ENCODE results near the gene PAX2. TPM values are rescaled to one million over a fixed set of nuclear protein-coding genes. Genes with fewer than 3 reads are reported as not detected.

PAX2 gene
- total and polyA plus RNA-seq, 7 experiments from 2014 or later, result not detected

DNA sequence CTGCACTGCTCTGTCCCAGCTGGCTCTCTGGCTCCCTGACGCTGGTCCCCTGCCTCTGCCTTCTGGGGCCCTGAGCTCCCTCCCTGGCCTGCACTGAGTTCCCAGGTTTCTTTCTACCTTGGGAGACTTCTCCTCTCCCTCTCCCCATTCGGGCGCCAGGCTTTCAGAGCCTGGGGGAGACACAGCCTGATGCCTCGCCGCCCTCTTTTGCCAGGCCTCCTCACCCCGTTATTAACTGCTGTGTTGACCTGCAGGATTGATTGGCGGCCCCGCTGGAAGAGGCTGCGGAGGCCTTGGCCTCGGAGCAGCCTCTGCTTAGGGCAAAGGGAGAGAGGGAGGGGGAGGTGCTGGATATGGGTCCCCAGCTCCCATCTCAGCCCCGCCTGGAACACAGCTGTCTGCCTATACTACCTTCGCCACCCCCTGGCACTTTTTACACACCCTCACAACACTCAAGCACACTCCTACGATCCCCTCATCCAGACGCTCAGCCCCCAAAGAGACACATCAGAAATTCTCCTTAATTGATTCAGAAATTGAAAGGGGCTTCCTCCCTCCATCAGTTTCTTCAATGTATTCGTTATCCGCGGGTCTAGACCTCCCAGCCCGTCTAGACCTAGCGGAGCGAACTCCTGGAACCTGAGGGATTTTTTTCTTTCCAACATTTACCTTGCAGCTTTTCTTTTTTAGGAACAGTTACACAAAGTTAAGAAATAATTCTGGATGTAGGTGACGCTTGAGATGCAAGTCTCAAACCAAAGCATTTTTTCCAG is 7.1 kb upstream of the PAX2 start:
- peaks cover 13 to 42% (median 32%) of the 10 kb centered on the region in 7 donors for H3K4me1 Mint-ChIP-seq
- H3K27ac Mint-ChIP-seq, result peak overlapping the region in 2 of 9 donors; percentile 9 to 36

GRCh38 chr10:100739517-100740368 is 5.6 kb upstream of the PAX2 start:
- ATAC-seq (no peak), DNase-seq (no peak)
- H3K27ac Mint-ChIP-seq, result peak overlapping the region in 1 of 9 donors; percentile 58
- Histone ChIP-seq H3K9me3 (ENCODE audit: control insufficient read depth in 2 of 3, low read length in 3 of 3) (no peaks in the 10 kb centered on the region), H3K4me1 (ENCODE audit: control insufficient read depth in 2 of 2, insufficient read depth in 2 of 2, low read length in 2 of 2) (peaks cover 0 to 17% of the 10 kb centered on the region in 2 donors), H3K27ac (ENCODE audit: low read depth, low read length) (no peak overlapping the region), H3K36me3 (ENCODE audit: control insufficient read depth in 2 of 3, insufficient read depth in 3 of 3, low read length in 3 of 3) (no peaks in the 10 kb centered on the region), H3K27me3 (ENCODE audit: control insufficient read depth in 2 of 2, insufficient read depth in 2 of 2, low read length in 2 of 2) (peaks cover 10 to 35% of the 10 kb centered on the region in 2 donors), H3K4me3 (ENCODE audit: low read length) (no peak overlapping the region)
- peaks cover 26 to 52% (median 40%) of the 10 kb centered on the region in 7 donors for H3K4me1 Mint-ChIP-seq
- H3K9me3 Mint-ChIP-seq, result peaks cover 0 to 2% (median 0%) of the 10 kb centered on the region in 11 donors
- ChIA-PET POLR2A (no interaction called here), CTCF (no interaction called here)
- peak overlapping the region in 3 of 10 donors; percentile 18 to 39 (median 21) for H3K4me3 Mint-ChIP-seq
- H3K27me3 Mint-ChIP-seq, result peaks cover 76 to 95% (median 80%) of the 10 kb centered on the region in 5 donors
- H3K36me3 Mint-ChIP-seq, result peaks cover 0 to 1% (median 0%) of the 10 kb centered on the region in 5 donors
- intact Hi-C loops (cut with micrococcal nuclease), result loop anchor here (5.0 to 10.0 kb wide), 4 partner anchors 275 to 478 kb away; no protein-coding TSS in a partner anchor

More for the DNA sequence above, 7.1 kb upstream of the PAX2 start:
- ATAC-seq (no peak), DNase-seq (no peak)
- CTCF ChIA-PET, result no interaction called here
- intact Hi-C loops (cut with micrococcal nuclease), result no loop called here
- Histone ChIP-seq H3K4me3 (ENCODE audit: low read length) (peak overlapping the region; percentile 31), H3K27ac (ENCODE audit: low read depth, low read length) (no peak overlapping the region), H3K9me3 (ENCODE audit: control insufficient read depth in 2 of 3, low read length in 3 of 3) (no peaks in the 10 kb centered on the region), H3K27me3 (ENCODE audit: control insufficient read depth in 2 of 2, insufficient read depth in 2 of 2, low read length in 2 of 2) (peaks cover 4 to 34% of the 10 kb centered on the region in 2 donors), H3K36me3 (ENCODE audit: control insufficient read depth in 2 of 3, insufficient read depth in 3 of 3, low read length in 3 of 3) (no peaks in the 10 kb centered on the region), H3K4me1 (ENCODE audit: control insufficient read depth in 2 of 2, insufficient read depth in 2 of 2, low read length in 2 of 2) (peaks cover 4 to 5% of the 10 kb centered on the region in 2 donors)
- Mint-ChIP-seq H3K9me3 (peaks cover 0 to 2% (median 0%) of the 10 kb centered on the region in 11 donors), H3K4me3 (peak overlapping the region; percentile 5 to 86 (median 68)), H3K36me3 (peaks cover 0 to 5% (median 0%) of the 10 kb centered on the region in 5 donors), H3K27me3 (peaks cover 76 to 95% (median 79%) of the 10 kb centered on the region in 5 donors)
- POLR2A ChIA-PET, result no interaction called here

GRCh38 chr10:100740476-100741377 is 4.7 kb upstream of the PAX2 start:
- peak overlapping the region in 2 of 10 donors; percentile 16 to 42 for H3K4me3 Mint-ChIP-seq
- ChIA-PET POLR2A (no interaction called here), CTCF (interaction anchor here (1.1 to 1.9 kb wide), 2 partner anchors 113 to 179 kb away, joined by 4 to 5 read pairs; no protein-coding TSS in a partner anchor)
- DNase-seq, result no peak
- no peak for ATAC-seq
- no peaks in the 10 kb centered on the region for H3K36me3 Mint-ChIP-seq
- H3K27me3 ChIP-seq (ENCODE audit: control insufficient read depth in 2 of 2, insufficient read depth in 2 of 2, low read length in 2 of 2), result peaks cover 10 to 35% of the 10 kb centered on the region in 2 donors
- H3K9me3 Mint-ChIP-seq, result peaks cover 0 to 2% (median 0%) of the 10 kb centered on the region in 11 donors
- no peaks in the 10 kb centered on the region for H3K9me3 ChIP-seq (ENCODE audit: control insufficient read depth in 2 of 3, low read length in 3 of 3)
- no peaks in the 10 kb centered on the region for H3K36me3 ChIP-seq (ENCODE audit: control insufficient read depth in 2 of 3, insufficient read depth in 3 of 3, low read length in 3 of 3)
- intact Hi-C loops (cut with micrococcal nuclease), result loop anchor here (5.0 to 10.0 kb wide), 4 partner anchors 274 to 477 kb away; no protein-coding TSS in a partner anchor
- peaks cover 23 to 52% (median 35%) of the 10 kb centered on the region in 7 donors for H3K4me1 Mint-ChIP-seq
- H3K27ac ChIP-seq (ENCODE audit: low read depth, low read length), result no peak overlapping the region
- peaks cover 71 to 92% (median 75%) of the 10 kb centered on the region in 5 donors for H3K27me3 Mint-ChIP-seq
- peak overlapping the region in 1 of 9 donors; percentile 58 for H3K27ac Mint-ChIP-seq
- peaks cover 0 to 17% of the 10 kb centered on the region in 2 donors for H3K4me1 ChIP-seq (ENCODE audit: control insufficient read depth in 2 of 2, insufficient read depth in 2 of 2, low read length in 2 of 2)
- H3K4me3 ChIP-seq (ENCODE audit: low read length), result no peak overlapping the region

DNA sequence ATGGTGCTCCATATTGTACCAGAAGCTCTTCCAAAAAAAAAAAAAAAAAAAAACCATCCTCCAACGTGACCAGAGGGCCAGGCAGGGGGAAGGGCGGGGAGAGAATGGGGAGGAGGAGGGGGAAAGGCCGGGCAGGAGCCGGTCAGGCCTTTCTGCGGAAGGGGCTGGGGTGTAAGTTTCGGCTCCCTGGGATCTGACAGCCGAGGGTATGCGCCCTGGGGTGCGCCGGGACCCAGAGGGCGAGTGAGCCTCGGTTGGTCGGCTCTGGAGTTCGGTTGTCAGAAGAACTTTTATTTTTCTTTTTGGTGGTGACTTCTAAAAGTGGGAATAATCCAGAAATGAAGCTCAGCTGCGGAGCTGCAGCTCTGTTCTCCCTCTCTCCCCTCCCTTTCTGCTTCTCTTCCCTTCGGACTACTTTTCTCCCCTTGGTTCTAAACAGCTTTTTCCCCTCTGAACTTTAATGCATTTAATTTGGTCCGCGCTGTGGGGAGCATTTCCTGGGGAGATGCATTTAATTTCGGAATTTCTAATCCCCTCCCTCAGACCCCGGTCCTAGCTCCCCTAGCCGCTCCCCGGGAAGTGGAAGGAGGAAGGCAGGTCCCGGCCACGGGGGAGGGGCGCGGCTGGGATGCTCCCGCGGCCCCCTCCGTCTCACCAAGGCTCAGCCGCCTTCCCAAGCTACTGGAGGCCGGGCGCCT is 3.9 kb upstream of the PAX2 start:
- CTCF ChIA-PET, result interaction anchor here (0.6 to 1.9 kb wide), 3 partner anchors 46 to 179 kb away, joined by 3 to 5 read pairs (median 4); no protein-coding TSS in a partner anchor
- peaks cover 10 to 32% of the 10 kb centered on the region in 2 donors for H3K27me3 ChIP-seq (ENCODE audit: control insufficient read depth in 2 of 2, insufficient read depth in 2 of 2, low read length in 2 of 2)

GRCh38 chr10:100742076-100742771 is 3.2 kb upstream of the PAX2 start:
- CTCF ChIA-PET, result interaction anchor here (0.6 to 1.9 kb wide), 3 partner anchors 45 to 180 kb away, joined by 3 to 5 read pairs (median 4); no protein-coding TSS in a partner anchor
- Mint-ChIP-seq H3K27ac (no peak overlapping the region), H3K4me3 (peak overlapping the region in 1 of 10 donors; percentile 27), H3K27me3 (peaks cover 69 to 91% (median 75%) of the 10 kb centered on the region in 5 donors), H3K36me3 (no peaks in the 10 kb centered on the region), H3K4me1 (peaks cover 30 to 59% (median 42%) of the 10 kb centered on the region in 7 donors), H3K9me3 (peaks cover 0 to 1% (median 0%) of the 10 kb centered on the region in 11 donors)
- no peak for DNase-seq
- H3K9me3 ChIP-seq (ENCODE audit: control insufficient read depth in 2 of 3, low read length in 3 of 3), result no peaks in the 10 kb centered on the region
- H3K4me1 ChIP-seq (ENCODE audit: control insufficient read depth in 2 of 2, insufficient read depth in 2 of 2, low read length in 2 of 2), result peaks cover 0 to 17% of the 10 kb centered on the region in 2 donors
- no peak overlapping the region for H3K27ac ChIP-seq (ENCODE audit: low read depth, low read length)
- H3K36me3 ChIP-seq (ENCODE audit: control insufficient read depth in 2 of 3, insufficient read depth in 3 of 3, low read length in 3 of 3), result no peaks in the 10 kb centered on the region
- no peak for ATAC-seq
- H3K4me3 ChIP-seq (ENCODE audit: low read length), result no peak overlapping the region
- POLR2A ChIA-PET, result no interaction called here
- H3K27me3 ChIP-seq (ENCODE audit: control insufficient read depth in 2 of 2, insufficient read depth in 2 of 2, low read length in 2 of 2), result peaks cover 10 to 32% of the 10 kb centered on the region in 2 donors
- intact Hi-C loops (cut with micrococcal nuclease), result loop anchor here (2.0 to 10.0 kb wide), 5 partner anchors 181 to 475 kb away; no protein-coding TSS in a partner anchor

More for the DNA sequence above, 3.9 kb upstream of the PAX2 start:
- Mint-ChIP-seq H3K4me3 (peak overlapping the region in 1 of 10 donors; percentile 42), H3K36me3 (no peaks in the 10 kb centered on the region), H3K27ac (no peak overlapping the region), H3K27me3 (peaks cover 69 to 91% (median 75%) of the 10 kb centered on the region in 5 donors), H3K9me3 (peaks cover 0 to 2% (median 0%) of the 10 kb centered on the region in 11 donors), H3K4me1 (peaks cover 29 to 52% (median 40%) of the 10 kb centered on the region in 7 donors)
- DNase-seq, result no peak
- Histone ChIP-seq H3K4me1 (ENCODE audit: control insufficient read depth in 2 of 2, insufficient read depth in 2 of 2, low read length in 2 of 2) (peaks cover 0 to 17% of the 10 kb centered on the region in 2 donors), H3K9me3 (ENCODE audit: control insufficient read depth in 2 of 3, low read length in 3 of 3) (no peaks in the 10 kb centered on the region), H3K4me3 (ENCODE audit: low read length) (no peak overlapping the region), H3K36me3 (ENCODE audit: control insufficient read depth in 2 of 3, insufficient read depth in 3 of 3, low read length in 3 of 3) (no peaks in the 10 kb centered on the region), H3K27ac (ENCODE audit: low read depth, low read length) (no peak overlapping the region)
- intact Hi-C loops (cut with micrococcal nuclease), result loop anchor here (2.0 to 10.0 kb wide), 5 partner anchors 181 to 476 kb away; no protein-coding TSS in a partner anchor
- POLR2A ChIA-PET, result no interaction called here
- no peak for ATAC-seq
